H9 (cell line): Measurements from ENCODE around the gene RSAD1. TPM values are rescaled to one million over a fixed set of nuclear protein-coding genes. Genes with fewer than 3 reads are reported as not detected.

Experiments used
- DNase-seq: peaks from one replicate; pipeline ENCODE4 v3.0.0-alpha.2; 2017
- H2AFZ ChIP-seq: one replicate; pipeline ENCODE4 v1.6.1; 2013; ENCODE audit warnings: mild to moderate bottlenecking, low read length, control low read depth, moderate library complexity
- H2AK5ac ChIP-seq: 2 replicates; pipeline ENCODE4 v1.6.1; 2013; ENCODE audit warnings: low read length, control low read depth, mixed read lengths; ENCODE audit not compliant: insufficient read length
- H2BK120ac ChIP-seq: one replicate; pipeline ENCODE4 v1.6.1; 2013; ENCODE audit warnings: low read depth, mild to moderate bottlenecking, low read length, control low read depth, inconsistent platforms; ENCODE audit not compliant: poor library complexity, severe bottlenecking
- H2BK12ac ChIP-seq: 2 replicates; pipeline ENCODE4 v1.6.1; 2013; ENCODE audit warnings: low read length, control low read depth, mixed read lengths, low read depth; ENCODE audit not compliant: insufficient read length
- H2BK15ac ChIP-seq: 2 replicates; pipeline ENCODE4 v1.6.1; 2013; ENCODE audit warnings: low read depth, low read length, control low read depth
- H2BK20ac ChIP-seq: one replicate; pipeline ENCODE4 v1.6.1; 2013; ENCODE audit warnings: low read depth, mild to moderate bottlenecking, low read length, control low read depth, inconsistent platforms; ENCODE audit not compliant: poor library complexity, severe bottlenecking
- H2BK5ac ChIP-seq: 2 replicates; pipeline ENCODE4 v1.6.1; 2013; ENCODE audit warnings: low read length, control low read depth, mixed read lengths; ENCODE audit not compliant: insufficient read length
- H3K14ac ChIP-seq: 2 replicates; pipeline ENCODE4 v1.6.1; 2013; ENCODE audit warnings: low read length, control low read depth; ENCODE audit not compliant: insufficient read depth
- H3K18ac ChIP-seq: 2 replicates; pipeline ENCODE4 v1.6.1; 2013; ENCODE audit warnings: low read depth, mild to moderate bottlenecking, mixed read lengths, low read length, control low read depth; ENCODE audit not compliant: insufficient read length
- H3K23ac ChIP-seq: 2 replicates; pipeline ENCODE4 v1.6.1; 2013; ENCODE audit warnings: low read length, control low read depth, mixed read lengths, low read depth; ENCODE audit not compliant: insufficient read length
- H3K23me2 ChIP-seq: 2 replicates; pipeline ENCODE4 v1.6.1; 2013; ENCODE audit warnings: low read depth, mild to moderate bottlenecking, mixed read lengths, low read length, control low read depth; ENCODE audit not compliant: insufficient read length, poor library complexity, severe bottlenecking
- H3K27ac ChIP-seq: 2 replicates; pipeline ENCODE4 v1.5.1; 2013; ENCODE audit warnings: low read length, control low read depth, mixed read lengths, low read depth; ENCODE audit not compliant: insufficient read length
- H3K27me3 ChIP-seq: 2 replicates; pipeline ENCODE4 v1.6.1; 2013; ENCODE audit warnings: low read length, control low read depth, inconsistent platforms; ENCODE audit not compliant: insufficient read depth
- H3K4ac ChIP-seq: 2 replicates; pipeline ENCODE4 v1.6.1; 2013; ENCODE audit warnings: low read depth, mild to moderate bottlenecking, control low read depth, inconsistent platforms, low read length, moderate library complexity
- H3K4me1 ChIP-seq: 2 replicates; pipeline ENCODE4 v1.6.1; 2013; ENCODE audit warnings: low read length, control low read depth, inconsistent platforms; ENCODE audit not compliant: insufficient read depth
- H3K4me2 ChIP-seq: 2 replicates; pipeline ENCODE4 v1.6.1; 2013; ENCODE audit warnings: low read length, control low read depth, mixed read lengths; ENCODE audit not compliant: insufficient read length, insufficient read depth
- H3K56ac ChIP-seq: 2 replicates; pipeline ENCODE4 v1.6.1; 2013; ENCODE audit warnings: low read depth, mild to moderate bottlenecking, mixed read lengths, low read length, control low read depth; ENCODE audit not compliant: insufficient read length
- H3K79me1 ChIP-seq: 2 replicates; pipeline ENCODE4 v1.6.1; 2013; ENCODE audit warnings: low read depth, mild to moderate bottlenecking, moderate library complexity, low read length, control low read depth, inconsistent platforms; ENCODE audit not compliant: insufficient read depth, poor library complexity, severe bottlenecking
- H3K79me2 ChIP-seq: 2 replicates; pipeline ENCODE4 v1.6.1; 2013; ENCODE audit warnings: low read length, control low read depth, inconsistent platforms; ENCODE audit not compliant: insufficient read depth
- H3K9ac ChIP-seq: 2 replicates; pipeline ENCODE4 v1.6.1; 2013; ENCODE audit warnings: low read length, control low read depth, mixed read lengths; ENCODE audit not compliant: insufficient read length; ENCODE audit errors: extremely low read depth
- H3K9me3 ChIP-seq: one replicate; pipeline ENCODE4 v1.6.1; 2013; ENCODE audit warnings: low read depth, low read length, inconsistent platforms; ENCODE audit not compliant: control insufficient read depth
- H3T11ph ChIP-seq: one replicate; pipeline ENCODE4 v1.6.1; 2013; ENCODE audit warnings: mild to moderate bottlenecking, low read length, control low read depth, inconsistent platforms
- H4K20me1 ChIP-seq: one replicate; pipeline ENCODE4 v1.6.1; 2013; ENCODE audit not compliant: control insufficient read depth, insufficient read length, insufficient read depth
- H4K5ac ChIP-seq: 2 replicates; pipeline ENCODE4 v1.6.1; 2013; ENCODE audit warnings: low read depth, mild to moderate bottlenecking, mixed read lengths, low read length, control low read depth; ENCODE audit not compliant: insufficient read length
- H4K8ac ChIP-seq: replicated peaks from 2 replicates; pipeline ENCODE4 v1.6.1; 2013; ENCODE audit warnings: low read length, control low read depth, mixed read lengths, low read depth; ENCODE audit not compliant: insufficient read length
- H4K91ac ChIP-seq: 2 replicates; pipeline ENCODE4 v1.6.1; 2013; ENCODE audit warnings: low read depth, mild to moderate bottlenecking, moderate library complexity, mixed read lengths, low read length, control low read depth; ENCODE audit not compliant: insufficient read length
- H3K27ac Mint-ChIP-seq, 3 experiments: 2 replicates in 2 of 3; 3 replicates in 1 of 3; pipeline ENCODE4 v1.8.0; 2020 to 2021; ENCODE audit warnings: mixed read lengths in 3 of 3, mild to moderate bottlenecking in 1 of 3, moderate library complexity in 1 of 3
- H3K27me3 Mint-ChIP-seq: 2 replicates; pipeline ENCODE4 v1.8.0; 2021; ENCODE audit warnings: low read depth, mild to moderate bottlenecking, moderate library complexity, mixed read lengths
- H3K36me3 Mint-ChIP-seq, 3 experiments: 2 replicates in 2 of 3; 3 replicates in 1 of 3; pipeline ENCODE4 v1.8.0; 2020 to 2021; ENCODE audit warnings: low read depth in 3 of 3, mixed read lengths in 3 of 3; ENCODE audit not compliant: insufficient read depth in 1 of 3
- H3K4me1 Mint-ChIP-seq, 2 experiments: 2 replicates each; pipeline ENCODE4 v1.8.0; 2020; ENCODE audit warnings: mixed read lengths in 2 of 2
- H3K4me3 Mint-ChIP-seq, 2 experiments: 2 replicates in 1 of 2; 3 replicates in 1 of 2; pipeline ENCODE4 v1.8.0; 2020 to 2021; ENCODE audit warnings: mild to moderate bottlenecking in 2 of 2, mixed read lengths in 2 of 2, moderate library complexity in 1 of 2
- H3K9me3 Mint-ChIP-seq, 2 experiments: 2 replicates in 1 of 2; 3 replicates in 1 of 2; pipeline ENCODE4 v1.8.0; 2020; ENCODE audit warnings: mild to moderate bottlenecking in 2 of 2, mixed read lengths in 2 of 2, moderate library complexity in 1 of 2
- CTCF ChIP-seq: fragments of 200-600 bp; sonication (generic); conservative IDR thresholded peaks from 3 replicates; pipeline ENCODE4 v1.8.0; 2021; ENCODE audit warnings: antibody characterized with exemption, mild to moderate bottlenecking
- whole genome bisulfite sequencing: extraction: QIAGEN DNeasy Blood & Tissue Kit; methylation state at CpG from one replicate; pipeline ENCODE4 v1.1.7; 2013; ENCODE audit warnings: missing lambda C conversion rate, low lambda C conversion rate, mixed read lengths; ENCODE audit not compliant: insufficient read length; ENCODE audit errors: extremely low coverage; 5-methylcytosine and 5-hydroxymethylcytosine counted together
- total RNA-seq: library from RNA; stranded (reverse); gene quantifications from 2 replicates; pipeline ENCODE4 v1.2.1, GENCODE V29; 2021

RSAD1 gene
- total RNA-seq, 1 experiment from 2014 or later, result 27.9 TPM

- WGBS, result no CpG with 5 or more reads among the region's 8 CpGs
- Histone ChIP-seq H4K91ac (no peak overlapping the region), H3K9me3 (no peaks in the 10 kb centered on the region), H3K4me1 (no peaks in the 10 kb centered on the region), H3K79me2 (no peaks in the 10 kb centered on the region), H2BK15ac (no peak overlapping the region), H3K27me3 (no peaks in the 10 kb centered on the region), H3K4me2 (no peak overlapping the region), H3K23me2 (no peaks in the 10 kb centered on the region), H2BK12ac (no peak overlapping the region), H4K20me1 (no peaks in the 10 kb centered on the region), H3K23ac (no peak overlapping the region), H3K79me1 (no peaks in the 10 kb centered on the region), H3K18ac (no peak overlapping the region), H3K14ac (no peak overlapping the region), H4K8ac (no peak overlapping the region), H3K4ac (no peak overlapping the region), H4K5ac (no peak overlapping the region), H3K27ac (no peak overlapping the region), H2BK5ac (no peak overlapping the region), H3K56ac (no peak overlapping the region), H2BK120ac (no peak overlapping the region), H3K9ac (no peak overlapping the region), H2AK5ac (no peak overlapping the region), H2AFZ (no peak overlapping the region), H3T11ph (no peak overlapping the region), H2BK20ac (no peak overlapping the region)
- no peak for DNase-seq
- Mint-ChIP-seq H3K9me3 (no peaks in the 10 kb centered on the region), H3K36me3 (no peaks in the 10 kb centered on the region), H3K4me1 (peaks cover 14 to 18% of the 10 kb centered on the region in 2 experiments), H3K27ac (no peak overlapping the region; a peak in 1 of 7 replicates), H3K27me3 (peaks cover 6% of the 10 kb centered on the region; the same call in 1 of the 2 replicates), H3K4me3 (no peak overlapping the region)
- no peak for TF ChIP-seq CTCF
Measured at GRCh38 chr17:50519141-50519834, 40.6 kb downstream of the RSAD1 start.
